ENCODE measurements around the gene PLCB1.

GRCh38 chr20:8568075-8568474 lies 436.0 kb downstream of the PLCB1 start:
- no peak for TF ChIP-seq GATA2 (IDR thresholded peaks at IDR 0.05; ENCODE audit: low read depth, low read length)
- no peak for TF ChIP-seq GATA3 (IDR thresholded peaks at IDR 0.05; ENCODE audit: low read depth, low read length)
